Measurements from ENCODE around the gene CSNK2A3.

Gene CSNK2A3

GRCh38 chr11:11344045-11344444 is 9.0 kb downstream of the CSNK2A3 start:
- Histone ChIP-seq H3K14ac (ENCODE audit: low read length in 2 of 2) (no peak overlapping the region), H2BK5ac (ENCODE audit: low read depth, low read length, poor library complexity, severe bottlenecking) (no peak overlapping the region), H3K9me3 (ENCODE audit: control insufficient read depth, low read length) (no peaks in the 10 kb centered on the region), H2AK5ac (ENCODE audit: low read length, severe bottlenecking) (no peak overlapping the region), H2AFZ (ENCODE audit: low read depth, low read length) (no peak overlapping the region), H3K4me3 (ENCODE audit: insufficient read depth in 1 of 2, low read depth in 1 of 2, low read length in 2 of 2) (no peak overlapping the region), H3K23ac (ENCODE audit: low read length in 2 of 2) (no peak overlapping the region), H2BK15ac (ENCODE audit: low read depth, poor library complexity, severe bottlenecking) (no peak overlapping the region), H3K9ac (ENCODE audit: low read length) (no peak overlapping the region), H3K4me1 (ENCODE audit: control insufficient read depth, insufficient read depth, low read depth, low read length) (no peaks in the 10 kb centered on the region), H3K79me1 (replicated peaks; ENCODE audit: low read length, poor library complexity, severe bottlenecking) (no peaks in the 10 kb centered on the region), H4K91ac (ENCODE audit: low read length) (no peak overlapping the region), H3K27me3 (ENCODE audit: control insufficient read depth in 1 of 2, insufficient read depth in 1 of 2, low read length in 2 of 2) (peaks cover 24 to 44% of the 10 kb centered on the region in 2 experiments), H4K8ac (ENCODE audit: low read length) (no peak overlapping the region), H3K4ac (ENCODE audit: low read depth in 1 of 2, low read length in 2 of 2) (no peak overlapping the region), H2BK120ac (ENCODE audit: low read depth, low read length) (no peak overlapping the region), H3K4me2 (ENCODE audit: low read length, poor library complexity, severe bottlenecking) (no peak overlapping the region), H2BK12ac (ENCODE audit: low read length in 2 of 2) (no peak overlapping the region), H3K27ac (ENCODE audit: low read length, poor library complexity, severe bottlenecking) (no peak overlapping the region), H3K18ac (ENCODE audit: low read depth in 1 of 2, low read length in 2 of 2) (no peak overlapping the region), H3K36me3 (ENCODE audit: control insufficient read depth in 1 of 2, insufficient read depth in 2 of 2, low read depth in 1 of 2, low read length in 2 of 2) (no peaks in the 10 kb centered on the region)
- 87% methylated on average over 3 of the region's 3 CpGs for WGBS
- DNase-seq, result no peak

DNA sequence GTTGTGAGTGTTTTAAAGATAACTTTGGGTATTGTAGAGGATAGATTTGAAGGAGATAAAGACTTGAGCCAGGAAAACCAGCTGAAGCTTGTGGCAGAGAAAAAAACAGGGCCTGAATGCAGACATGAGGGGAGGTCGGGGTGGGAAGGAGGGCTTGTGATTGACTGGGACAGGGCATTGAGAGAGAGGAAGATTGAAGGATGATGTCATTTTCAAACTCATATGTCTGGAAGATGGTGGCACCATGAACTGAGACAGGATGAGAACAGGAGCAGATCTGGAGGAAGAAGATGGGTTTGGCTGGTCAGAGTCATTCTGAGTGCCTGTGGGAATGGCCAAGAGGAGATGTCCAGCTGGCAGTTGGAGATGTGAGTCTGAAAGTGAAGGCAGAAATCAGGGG is 14.7 kb downstream of the CSNK2A3 start:
- Histone ChIP-seq H3K4me3 (ENCODE audit: insufficient read depth in 1 of 2, low read depth in 1 of 2, low read length in 2 of 2) (no peak overlapping the region), H3K27ac (ENCODE audit: low read length, poor library complexity, severe bottlenecking) (no peak overlapping the region), H3K4me2 (ENCODE audit: low read length, poor library complexity, severe bottlenecking) (no peak overlapping the region), H2BK15ac (ENCODE audit: low read depth, poor library complexity, severe bottlenecking) (peak overlapping the region; percentile 71), H2BK12ac (ENCODE audit: low read length in 2 of 2) (no peak overlapping the region), H3K23ac (ENCODE audit: low read length in 2 of 2) (no peak overlapping the region), H2BK5ac (ENCODE audit: low read depth, low read length, poor library complexity, severe bottlenecking) (no peak overlapping the region), H3K4me1 (ENCODE audit: control insufficient read depth, insufficient read depth, low read depth, low read length) (no peaks in the 10 kb centered on the region), H3K4ac (ENCODE audit: low read depth in 1 of 2, low read length in 2 of 2) (no peak overlapping the region), H2AFZ (ENCODE audit: low read depth, low read length) (no peak overlapping the region), H4K91ac (ENCODE audit: low read length) (no peak overlapping the region), H3K14ac (ENCODE audit: low read length in 2 of 2) (no peak overlapping the region), H4K8ac (ENCODE audit: low read length) (no peak overlapping the region), H3K36me3 (ENCODE audit: control insufficient read depth in 1 of 2, insufficient read depth in 2 of 2, low read depth in 1 of 2, low read length in 2 of 2) (no peaks in the 10 kb centered on the region), H2AK5ac (ENCODE audit: low read length, severe bottlenecking) (no peak overlapping the region), H3K27me3 (ENCODE audit: control insufficient read depth in 1 of 2, insufficient read depth in 1 of 2, low read length in 2 of 2) (peaks cover 19 to 45% of the 10 kb centered on the region in 2 experiments), H3K9me3 (ENCODE audit: control insufficient read depth, low read length) (no peaks in the 10 kb centered on the region), H3K9ac (ENCODE audit: low read length) (no peak overlapping the region), H3K18ac (ENCODE audit: low read depth in 1 of 2, low read length in 2 of 2) (no peak overlapping the region), H2BK120ac (ENCODE audit: low read depth, low read length) (no peak overlapping the region), H3K79me1 (replicated peaks; ENCODE audit: low read length, poor library complexity, severe bottlenecking) (no peaks in the 10 kb centered on the region)
- no peak for DNase-seq
- 77% methylated on average over 1 of the region's 1 CpG for WGBS

GRCh38 chr11:11336664-11337063 is 16.4 kb downstream of the CSNK2A3 start:
- no peak overlapping the region for H2BK5ac ChIP-seq (ENCODE audit: low read depth, low read length, poor library complexity, severe bottlenecking)
- no peaks in the 10 kb centered on the region for H3K79me1 ChIP-seq (replicated peaks; ENCODE audit: low read length, poor library complexity, severe bottlenecking)
- no peaks in the 10 kb centered on the region for H3K9me3 ChIP-seq (ENCODE audit: control insufficient read depth, low read length)
- no peak overlapping the region for H3K23ac ChIP-seq (ENCODE audit: low read length in 2 of 2)
- no peak overlapping the region for H4K8ac ChIP-seq (ENCODE audit: low read length)
- no peaks in the 10 kb centered on the region for H3K4me1 ChIP-seq (ENCODE audit: control insufficient read depth, insufficient read depth, low read depth, low read length)
- no peak overlapping the region for H2BK12ac ChIP-seq (ENCODE audit: low read length in 2 of 2)
- no peak overlapping the region for H3K4ac ChIP-seq (ENCODE audit: low read depth in 1 of 2, low read length in 2 of 2)
- 33% methylated on average over 4 of the region's 4 CpGs for whole genome bisulfite sequencing
- H3K4me3 ChIP-seq (ENCODE audit: insufficient read depth in 1 of 2, low read depth in 1 of 2, low read length in 2 of 2), result no peak overlapping the region
- no peak overlapping the region for H3K27ac ChIP-seq (ENCODE audit: low read length, poor library complexity, severe bottlenecking)
- DNase-seq, result peak; percentile 65
- no peak overlapping the region for H3K14ac ChIP-seq (ENCODE audit: low read length in 2 of 2)
- no peak overlapping the region for H3K18ac ChIP-seq (ENCODE audit: low read depth in 1 of 2, low read length in 2 of 2)
- no peaks in the 10 kb centered on the region for H3K36me3 ChIP-seq (ENCODE audit: control insufficient read depth in 1 of 2, insufficient read depth in 2 of 2, low read depth in 1 of 2, low read length in 2 of 2)
- no peak overlapping the region for H4K91ac ChIP-seq (ENCODE audit: low read length)
- peaks cover 20 to 38% of the 10 kb centered on the region in 2 experiments for H3K27me3 ChIP-seq (ENCODE audit: control insufficient read depth in 1 of 2, insufficient read depth in 1 of 2, low read length in 2 of 2)
- no peak overlapping the region for H2AFZ ChIP-seq (ENCODE audit: low read depth, low read length)
- no peak overlapping the region for H2BK120ac ChIP-seq (ENCODE audit: low read depth, low read length)
- no peak overlapping the region for H3K9ac ChIP-seq (ENCODE audit: low read length)
- H3K4me2 ChIP-seq (ENCODE audit: low read length, poor library complexity, severe bottlenecking), result no peak overlapping the region
- no peak overlapping the region for H2AK5ac ChIP-seq (ENCODE audit: low read length, severe bottlenecking)
- H2BK15ac ChIP-seq (ENCODE audit: low read depth, poor library complexity, severe bottlenecking), result no peak overlapping the region

DNA sequence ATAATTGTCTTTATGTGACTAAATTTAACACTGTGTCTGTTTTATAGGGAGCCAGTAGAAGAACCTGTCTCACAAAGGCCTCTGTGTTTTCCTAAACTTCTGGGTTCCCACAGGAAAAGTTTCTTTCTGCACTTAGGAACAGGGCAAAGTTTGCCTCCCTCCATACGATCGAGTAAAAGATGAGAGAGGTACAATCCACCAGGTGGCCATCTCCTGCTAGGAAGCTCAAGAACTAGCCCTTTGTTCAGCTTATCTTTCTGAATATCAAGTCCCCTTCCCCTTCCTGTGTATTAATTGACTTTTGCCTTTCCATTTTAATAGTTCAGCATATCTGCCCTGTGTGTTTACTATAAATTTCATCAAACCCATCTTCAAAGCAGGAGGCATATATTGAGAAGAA is 18.0 kb downstream of the CSNK2A3 start:
- Histone ChIP-seq H3K4me1 (ENCODE audit: control insufficient read depth, insufficient read depth, low read depth, low read length) (no peaks in the 10 kb centered on the region), H3K4me2 (ENCODE audit: low read length, poor library complexity, severe bottlenecking) (no peak overlapping the region), H3K4ac (ENCODE audit: low read depth in 1 of 2, low read length in 2 of 2) (no peak overlapping the region), H3K27ac (ENCODE audit: low read length, poor library complexity, severe bottlenecking) (no peak overlapping the region), H3K23ac (ENCODE audit: low read length in 2 of 2) (no peak overlapping the region), H2AK5ac (ENCODE audit: low read length, severe bottlenecking) (no peak overlapping the region), H2BK120ac (ENCODE audit: low read depth, low read length) (no peak overlapping the region), H2BK5ac (ENCODE audit: low read depth, low read length, poor library complexity, severe bottlenecking) (no peak overlapping the region), H3K27me3 (ENCODE audit: control insufficient read depth in 1 of 2, insufficient read depth in 1 of 2, low read length in 2 of 2) (peaks cover 14 to 44% of the 10 kb centered on the region in 2 experiments), H3K14ac (ENCODE audit: low read length in 2 of 2) (no peak overlapping the region), H2BK15ac (ENCODE audit: low read depth, poor library complexity, severe bottlenecking) (no peak overlapping the region), H3K79me1 (replicated peaks; ENCODE audit: low read length, poor library complexity, severe bottlenecking) (no peaks in the 10 kb centered on the region), H3K9me3 (ENCODE audit: control insufficient read depth, low read length) (no peaks in the 10 kb centered on the region), H3K9ac (ENCODE audit: low read length) (no peak overlapping the region), H3K36me3 (ENCODE audit: control insufficient read depth in 1 of 2, insufficient read depth in 2 of 2, low read depth in 1 of 2, low read length in 2 of 2) (no peaks in the 10 kb centered on the region), H3K18ac (ENCODE audit: low read depth in 1 of 2, low read length in 2 of 2) (no peak overlapping the region), H2AFZ (ENCODE audit: low read depth, low read length) (no peak overlapping the region), H3K4me3 (ENCODE audit: insufficient read depth in 1 of 2, low read depth in 1 of 2, low read length in 2 of 2) (no peak overlapping the region), H2BK12ac (ENCODE audit: low read length in 2 of 2) (no peak overlapping the region), H4K91ac (ENCODE audit: low read length) (no peak overlapping the region), H4K8ac (ENCODE audit: low read length) (no peak overlapping the region)
- no peak for DNase-seq
- WGBS, result 83% methylated on average over 2 of the region's 2 CpGs
